GM18867 (cell line): ENCODE results near the gene U2AF2.

Source experiments
- ATAC-seq: cut with Tn5 transposase; IDR thresholded peaks from one replicate; pipeline ENCODE4 v1.9.1; 2021; ENCODE audit warnings: mild to moderate bottlenecking, moderate library complexity; ENCODE audit not compliant: unreplicated experiment

The U2AF2 gene

GRCh38 chr19:55654323-55654867 lies 440 bp upstream of the U2AF2 start:
- peak; percentile 59 for ATAC-seq

- ATAC-seq, result no peak
Measured at GRCh38 chr19:55655648-55656040, 809 bp downstream of the U2AF2 start.

DNA sequence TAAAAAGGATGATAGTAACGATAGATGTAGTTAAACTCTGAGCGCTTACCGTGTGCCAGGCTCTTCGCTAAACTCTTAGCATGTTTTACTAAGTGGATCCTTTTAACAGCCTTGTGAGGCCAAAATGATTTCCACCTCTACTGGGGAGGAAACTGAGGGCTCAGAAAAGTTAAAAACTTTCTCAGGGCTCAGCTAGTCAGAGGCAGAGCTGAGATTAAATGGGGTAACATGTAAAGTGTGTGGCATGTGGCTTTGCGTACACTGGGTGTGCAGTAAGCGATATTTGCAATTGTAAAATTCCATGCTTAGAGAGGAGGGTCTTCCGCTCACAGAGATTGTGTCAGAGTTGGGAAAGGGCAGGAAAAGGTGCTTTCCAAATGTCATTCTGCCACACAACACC lies 1.7 kb downstream of the U2AF2 start:
- ATAC-seq, result no peak

- no peak for ATAC-seq
Measured at GRCh38 chr19:55656988-55657747, 2.3 kb downstream of the U2AF2 start.

- ATAC-seq, result no peak
Measured at GRCh38 chr19:55658846-55659459, 4.1 kb downstream of the U2AF2 start.

- ATAC-seq, result no peak
Measured at GRCh38 chr19:55659822-55660221, 5.0 kb downstream of the U2AF2 start.

GRCh38 chr19:55660404-55660803 lies 5.6 kb downstream of the U2AF2 start:
- no peak for ATAC-seq

DNA sequence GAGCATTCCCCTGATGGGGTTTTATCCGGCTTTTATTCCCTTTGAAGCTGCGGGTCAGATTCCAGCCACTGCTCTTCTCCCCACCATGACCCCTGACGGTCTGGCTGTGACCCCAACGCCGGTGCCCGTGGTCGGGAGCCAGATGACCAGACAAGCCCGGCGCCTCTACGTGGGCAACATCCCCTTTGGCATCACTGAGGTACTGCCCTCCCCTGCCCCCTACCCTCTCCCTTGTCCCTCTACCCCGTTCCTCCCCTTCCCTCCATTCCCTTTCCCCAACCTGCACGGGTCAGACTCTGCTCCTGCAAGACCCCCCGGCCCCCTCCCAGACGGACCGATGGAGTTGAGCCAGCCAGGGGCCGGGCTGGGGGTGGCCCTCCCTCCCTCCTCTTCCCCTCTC lies 6.2 kb downstream of the U2AF2 start:
- ATAC-seq, result no peak

GRCh38 chr19:55661826-55662225 lies 7.0 kb downstream of the U2AF2 start:
- ATAC-seq, result no peak

- ATAC-seq, result no peak
Measured at GRCh38 chr19:55663846-55664536, 9.2 kb downstream of the U2AF2 start.

- ATAC-seq, result no peak
Measured at GRCh38 chr19:55666343-55667005, 11.6 kb downstream of the U2AF2 start.

- ATAC-seq, result no peak
Measured at GRCh38 chr19:55667006-55667381, 12.2 kb downstream of the U2AF2 start.

GRCh38 chr19:55667511-55667910 lies 12.7 kb downstream of the U2AF2 start:
- no peak for ATAC-seq

DNA sequence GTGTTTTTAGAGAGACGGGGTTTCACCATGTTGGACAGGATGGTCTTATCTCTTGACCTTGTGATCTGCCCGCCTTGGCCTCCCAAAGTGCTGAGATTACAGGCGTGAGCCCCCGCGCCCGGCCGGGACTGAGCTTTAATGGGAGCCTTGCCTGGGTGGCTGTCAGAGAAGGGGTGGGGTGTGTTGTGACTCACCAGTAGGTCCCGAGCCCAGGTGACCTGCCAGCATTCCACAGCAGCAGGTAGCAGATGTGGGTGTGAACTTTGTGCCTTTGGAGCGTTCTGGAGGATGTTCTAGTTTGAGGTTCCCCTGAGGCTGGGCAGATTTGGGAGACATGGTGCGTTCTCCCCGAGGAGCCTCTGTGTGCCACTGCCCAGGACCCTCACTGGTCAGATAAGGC lies 13.1 kb downstream of the U2AF2 start:
- no peak for ATAC-seq

GRCh38 chr19:55668603-55669348 lies 13.9 kb downstream of the U2AF2 start:
- ATAC-seq, result no peak

GRCh38 chr19:55669418-55670279 lies 14.8 kb downstream of the U2AF2 start:
- ATAC-seq, result no peak

DNA sequence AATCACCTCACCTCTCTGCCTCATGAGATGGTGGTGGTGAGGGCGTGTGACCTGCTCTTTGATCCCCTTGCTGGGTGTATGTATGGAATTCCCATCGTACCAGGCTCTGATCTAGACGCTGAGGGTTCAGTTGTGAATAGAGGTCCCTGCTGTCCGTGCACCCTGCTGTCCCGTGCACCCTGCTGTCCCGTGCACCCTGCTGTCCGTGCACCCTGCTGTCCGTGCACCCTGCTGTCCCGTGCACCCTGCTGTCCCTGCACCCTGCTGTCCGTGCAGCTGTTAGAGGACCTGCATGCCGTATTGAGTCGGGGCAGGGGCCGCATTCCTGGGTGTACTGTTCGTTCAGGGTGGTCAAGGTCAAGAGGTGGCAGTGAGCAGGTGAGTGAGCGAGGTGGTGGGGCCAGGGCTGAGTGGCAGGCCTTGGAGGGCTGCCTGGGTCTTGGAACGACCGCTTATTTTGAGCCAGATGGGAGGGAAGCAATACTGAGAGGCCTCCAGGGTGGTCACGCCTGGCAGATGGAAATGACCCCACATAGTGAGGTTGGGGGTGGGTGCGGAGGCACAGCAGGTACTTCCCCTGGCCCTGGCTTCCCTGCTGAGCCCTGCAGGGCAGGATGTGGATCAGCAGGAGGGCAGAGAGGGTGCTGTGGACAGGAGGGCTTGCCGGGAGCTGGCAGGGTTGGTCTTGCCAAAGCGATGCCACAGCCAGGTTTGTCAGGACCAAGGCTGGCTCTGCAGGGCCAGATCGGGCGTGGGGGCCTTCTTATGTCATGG lies 15.6 kb downstream of the U2AF2 start:
- ATAC-seq, result no peak

GRCh38 chr19:55671054-55671378 lies 16.2 kb downstream of the U2AF2 start:
- ATAC-seq, result no peak

- ATAC-seq, result no peak
Measured at GRCh38 chr19:55672418-55672817, 17.6 kb downstream of the U2AF2 start.
